Measurements from ENCODE around the gene SCFD2. TPM values are rescaled to one million over a fixed set of nuclear protein-coding genes. Genes with fewer than 3 reads are reported as not detected.
"Not testable (repeated sequence)": the region's sequence is repeated elsewhere in the genome, so short reads cannot be mapped to it uniquely, and the experiment has no call there.

SCFD2 gene
- total RNA-seq, 1 donor from 2014 or later: 7.5 TPM

DNA sequence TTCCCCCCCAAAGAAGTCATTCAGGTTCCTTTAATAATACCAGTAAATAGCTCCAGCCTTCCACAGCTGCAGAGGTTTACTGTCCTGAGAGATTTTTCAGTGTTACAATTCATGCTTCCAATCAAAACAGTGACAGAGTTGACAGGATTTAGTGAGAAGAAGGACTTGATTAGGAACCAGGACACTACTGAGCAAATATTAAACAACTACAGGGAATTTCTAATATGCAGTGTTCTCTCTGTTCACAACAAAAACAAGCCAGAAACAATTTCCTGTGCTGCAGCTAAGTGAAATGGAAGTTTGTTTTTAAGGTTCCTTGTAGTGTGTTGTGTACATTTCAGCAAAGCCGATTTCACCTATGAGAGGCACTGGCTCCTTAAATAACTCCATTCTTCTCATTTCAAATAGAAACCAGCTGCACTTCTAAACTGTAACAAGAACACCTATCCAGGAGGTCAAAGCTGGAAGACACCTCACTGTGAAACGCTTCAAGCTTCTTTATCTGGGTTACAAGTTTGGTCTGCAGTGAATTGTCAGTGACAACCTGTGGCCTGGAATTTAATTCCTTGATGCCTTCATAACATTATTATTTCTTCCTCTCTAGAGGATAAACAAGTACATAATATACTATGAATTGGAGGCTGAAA, 354.5 kb downstream of the SCFD2 start:
- ATAC-seq (peak; percentile 73), DNase-seq (no peak)
- intact Hi-C loops (cut with micrococcal nuclease): loop anchor here (10.0 kb wide), 3 partner anchors 123 to 1213 kb away; partner anchors contain the start of gene PDGFRA

DNA sequence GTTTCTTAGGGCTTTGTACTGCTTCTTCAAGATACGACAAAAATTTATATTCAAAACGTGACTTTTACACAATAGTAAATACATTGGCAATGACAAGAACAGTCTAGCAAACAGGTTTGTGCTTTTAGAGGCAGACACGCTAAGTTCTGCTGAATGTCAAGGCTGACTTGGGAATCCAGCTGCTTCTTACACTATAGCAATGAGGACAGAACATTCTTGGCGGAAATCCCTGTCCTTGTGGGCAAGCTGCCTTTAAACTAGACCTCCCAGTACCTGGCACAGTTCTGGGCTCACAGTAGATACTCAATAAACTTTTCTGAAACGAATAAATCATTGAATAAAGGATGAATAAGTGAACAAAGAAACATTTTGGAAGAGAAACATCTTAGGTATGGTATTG, 355.5 kb downstream of the SCFD2 start:
- DNase-seq: no peak
- peak; percentile 77 for ATAC-seq
- intact Hi-C loops (cut with micrococcal nuclease): loop anchor here (10.0 kb wide), 3 partner anchors 124 to 1214 kb away; partner anchors contain the start of gene PDGFRA

DNA sequence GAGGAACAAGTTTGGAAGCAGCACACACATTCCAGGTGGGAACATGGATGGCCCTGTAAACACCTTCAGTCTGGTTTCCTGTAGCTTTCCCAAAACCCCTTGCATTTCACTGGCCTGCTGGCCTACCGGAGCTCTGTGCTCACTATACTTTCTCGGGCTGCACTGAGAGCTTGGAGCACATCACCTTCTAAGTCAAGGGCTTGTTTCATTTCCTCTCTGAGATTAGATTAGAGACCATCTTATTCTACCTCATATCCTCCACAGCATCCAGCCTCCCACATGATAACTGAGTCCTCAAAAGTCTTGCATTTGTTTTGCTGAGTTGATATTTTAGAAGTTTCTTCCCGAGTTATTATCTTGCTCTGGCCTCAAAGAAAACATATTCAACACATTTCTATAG, 356.0 kb downstream of the SCFD2 start:
- ATAC-seq (no peak), DNase-seq (no peak)
- intact Hi-C loops (cut with micrococcal nuclease): loop anchor here (10.0 kb wide), 3 partner anchors 125 to 1215 kb away; partner anchors contain the start of gene PDGFRA

DNA sequence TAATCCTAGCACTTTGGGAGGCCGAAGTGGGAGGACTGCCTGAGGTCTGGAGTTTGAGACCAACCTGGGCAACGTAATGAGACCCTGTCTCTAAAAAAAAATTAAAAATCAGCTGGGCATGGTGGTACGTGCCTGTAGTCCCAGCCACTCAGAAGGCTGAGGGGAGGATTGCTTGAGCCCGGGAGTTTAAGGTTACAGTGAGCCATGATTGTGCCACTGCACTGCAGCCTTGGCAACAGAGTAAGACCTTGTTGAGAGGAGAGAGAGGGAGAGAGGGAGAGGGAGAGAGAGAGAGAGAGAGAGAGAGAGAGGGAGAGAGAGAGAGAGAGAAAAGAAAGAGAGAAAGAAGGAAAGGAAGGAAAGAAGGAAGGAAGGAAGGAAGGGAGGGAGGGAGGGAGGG, 358.8 kb downstream of the SCFD2 start:
- intact Hi-C loops (cut with micrococcal nuclease): no loop called here
- ATAC-seq: no peak
- DNase-seq: no peak

DNA sequence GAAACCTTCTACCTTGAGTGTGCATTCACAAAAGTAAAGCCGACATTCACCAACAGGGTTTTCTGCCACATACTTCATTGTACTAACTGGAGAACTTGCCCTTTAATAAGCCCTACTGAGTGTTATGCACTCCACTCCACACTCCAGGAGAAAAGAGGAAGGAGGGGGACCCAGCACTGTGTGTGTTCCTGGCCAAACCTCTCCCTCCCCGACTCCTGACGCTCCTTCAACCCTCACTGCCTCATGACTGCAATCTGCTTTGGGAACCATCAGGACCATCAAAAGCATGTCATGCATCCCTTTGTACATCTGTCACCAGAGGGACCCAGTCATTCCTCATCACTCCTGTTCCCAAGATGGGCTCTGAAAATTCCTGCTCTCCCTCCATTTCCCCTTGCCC, 360.1 kb downstream of the SCFD2 start:
- ATAC-seq (peak; percentile 40), DNase-seq (no peak)
- intact Hi-C loops (cut with micrococcal nuclease): no loop called here

DNA sequence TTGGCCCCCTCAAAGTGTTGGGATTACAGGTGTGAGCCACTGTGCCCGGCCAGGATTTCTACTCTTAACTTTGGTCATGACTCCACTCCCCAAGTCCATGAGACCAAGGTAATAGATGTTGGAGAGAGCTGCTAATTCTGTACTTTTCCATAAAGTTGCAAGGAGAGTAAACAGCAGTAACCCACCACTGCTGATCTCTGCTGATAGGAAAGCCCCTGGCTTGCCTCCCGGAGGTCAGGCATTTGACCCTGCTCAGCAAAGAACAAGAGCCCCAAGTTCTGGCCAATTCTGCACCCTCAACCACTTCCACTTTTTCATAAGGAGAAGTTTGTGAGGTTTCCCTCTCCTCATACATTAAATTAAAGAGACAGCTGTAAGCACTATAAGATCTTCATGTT, 360.7 kb downstream of the SCFD2 start:
- DNase-seq (no peak), ATAC-seq (no peak)
- intact Hi-C loops (cut with micrococcal nuclease): no loop called here

DNA sequence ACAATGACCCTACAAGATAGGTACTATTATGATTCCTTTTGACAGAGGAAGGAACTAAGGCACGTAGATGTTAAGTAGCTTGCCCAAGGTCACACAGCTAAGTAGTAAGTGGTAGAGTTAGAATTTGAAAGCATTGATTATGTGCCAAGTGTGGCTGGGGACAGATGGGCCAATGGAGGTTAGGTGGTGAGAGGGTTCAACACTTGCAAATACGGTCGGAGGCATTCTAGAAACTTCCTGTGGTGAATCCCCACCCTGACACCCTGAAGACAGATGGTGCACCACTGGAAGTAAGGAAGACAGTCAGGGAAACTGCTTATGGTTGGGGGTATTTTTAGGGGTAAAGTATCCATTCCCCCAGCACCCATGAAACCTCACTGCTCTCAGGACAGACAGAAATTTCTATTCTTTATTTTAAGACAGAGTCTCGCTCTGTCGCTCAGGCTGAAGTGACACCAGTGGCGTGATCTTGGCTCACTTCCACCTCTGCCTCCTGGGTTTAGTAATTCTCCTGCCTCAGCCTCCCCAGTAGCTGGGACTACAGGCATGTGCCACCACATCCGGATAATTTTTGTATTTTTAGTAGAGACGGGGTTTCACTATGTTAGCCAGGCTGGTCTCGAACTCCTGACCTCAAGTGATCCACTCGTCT, 361.2 kb downstream of the SCFD2 start:
- DNase-seq: no peak
- no peak for ATAC-seq
- intact Hi-C loops (cut with micrococcal nuclease): no loop called here

DNA sequence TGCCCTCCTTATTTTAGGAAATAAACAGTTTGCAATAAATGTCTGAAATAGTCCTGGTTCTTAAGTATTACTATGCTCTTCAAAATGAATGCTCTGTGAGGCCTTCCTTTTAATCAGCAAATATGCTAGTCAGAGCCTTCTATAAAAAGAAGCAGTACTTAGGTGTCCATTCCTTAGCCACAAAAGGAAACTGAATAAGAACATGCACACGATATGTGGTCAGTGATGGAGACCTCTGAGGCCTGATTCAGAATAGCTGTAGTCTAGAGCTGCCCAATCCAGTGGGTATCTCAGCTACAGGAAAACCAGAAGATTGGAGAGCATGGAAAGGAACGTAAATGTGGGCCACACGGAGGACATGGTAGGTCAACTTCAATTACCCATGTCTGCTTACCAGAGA, 361.9 kb downstream of the SCFD2 start:
- no peak for DNase-seq
- peak; percentile 28 for ATAC-seq
- intact Hi-C loops (cut with micrococcal nuclease): no loop called here

DNA sequence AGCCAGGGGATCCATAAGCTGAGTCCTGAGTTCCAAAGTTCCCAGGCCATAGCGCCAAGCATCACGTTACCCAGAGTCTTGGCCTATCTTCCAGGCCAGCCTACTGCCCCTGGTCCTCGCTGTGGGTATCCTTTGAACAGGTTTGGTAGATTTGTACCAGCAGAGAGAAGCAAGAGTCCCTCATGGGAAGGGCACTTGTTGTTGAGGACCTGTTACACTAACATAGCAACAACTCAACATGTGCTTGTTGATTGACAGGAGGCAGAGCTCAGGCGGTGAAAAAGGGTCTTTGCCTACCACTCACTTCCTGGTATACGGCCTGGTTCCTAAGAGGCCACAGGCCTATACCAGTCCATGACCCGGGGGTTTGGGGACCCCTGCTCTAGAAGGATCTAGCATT, 365.3 kb downstream of the SCFD2 start:
- DNase-seq: no peak
- intact Hi-C loops (cut with micrococcal nuclease): no loop called here
- ATAC-seq: no peak

DNA sequence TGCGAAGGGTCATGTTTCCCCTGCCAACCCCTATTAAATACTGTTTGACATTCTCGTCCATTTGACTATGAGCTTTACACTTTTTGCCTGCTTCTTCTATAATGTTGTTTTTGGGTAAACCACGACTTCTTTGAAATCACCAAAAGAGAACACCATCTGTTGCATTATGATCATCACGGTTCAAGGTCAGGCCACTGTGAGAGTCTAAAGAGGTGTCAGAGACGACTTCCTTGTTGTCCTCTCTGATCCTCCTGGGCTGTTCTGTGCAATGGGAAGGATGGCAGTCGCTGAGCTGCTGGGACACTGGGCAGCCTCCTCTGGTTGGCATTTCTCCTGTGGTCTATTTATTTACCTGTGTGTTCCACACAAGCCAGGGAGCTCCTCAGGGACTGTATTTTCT, 366.2 kb downstream of the SCFD2 start:
- intact Hi-C loops (cut with micrococcal nuclease): no loop called here
- no peak for DNase-seq

DNA sequence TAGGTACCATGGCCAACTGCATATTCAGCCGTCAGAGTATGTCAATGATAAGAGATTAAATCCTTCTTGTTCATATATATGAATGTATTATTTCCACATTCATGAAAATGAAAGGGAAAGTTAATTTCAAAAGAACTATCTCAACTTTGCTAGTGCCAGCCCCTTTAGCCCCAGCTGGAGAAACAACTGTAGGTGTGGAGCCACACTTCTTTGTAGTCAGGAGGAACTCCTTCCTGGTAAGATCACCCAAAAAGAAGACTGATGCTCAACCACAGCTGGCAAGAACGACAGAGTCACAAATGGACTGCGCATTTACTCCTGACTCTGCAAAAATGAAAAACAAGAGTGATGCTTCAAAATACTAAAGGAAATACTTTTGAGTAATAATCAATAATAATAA, 367.4 kb downstream of the SCFD2 start:
- DNase-seq (no peak), ATAC-seq (no peak)
- intact Hi-C loops (cut with micrococcal nuclease): no loop called here

More for the DNA sequence above, 366.2 kb downstream of the SCFD2 start:
- ATAC-seq: no peak

DNA sequence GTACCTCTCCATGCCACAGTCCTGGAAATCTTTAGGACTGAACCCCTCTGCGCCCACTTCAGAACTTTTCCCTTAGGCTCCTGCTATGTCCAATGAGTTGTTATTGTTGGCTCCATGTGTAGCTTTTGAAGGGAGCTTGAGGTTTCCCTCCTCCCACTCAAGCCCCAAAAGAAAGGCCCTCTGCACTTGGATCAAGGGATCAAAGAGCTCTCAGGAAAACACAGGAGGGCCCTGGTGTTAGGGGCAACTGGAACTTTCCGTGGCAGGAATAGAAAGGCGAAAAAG, 368.8 kb downstream of the SCFD2 start:
- intact Hi-C loops (cut with micrococcal nuclease): no loop called here
- ATAC-seq (peak; percentile 42), DNase-seq (no peak)

DNA sequence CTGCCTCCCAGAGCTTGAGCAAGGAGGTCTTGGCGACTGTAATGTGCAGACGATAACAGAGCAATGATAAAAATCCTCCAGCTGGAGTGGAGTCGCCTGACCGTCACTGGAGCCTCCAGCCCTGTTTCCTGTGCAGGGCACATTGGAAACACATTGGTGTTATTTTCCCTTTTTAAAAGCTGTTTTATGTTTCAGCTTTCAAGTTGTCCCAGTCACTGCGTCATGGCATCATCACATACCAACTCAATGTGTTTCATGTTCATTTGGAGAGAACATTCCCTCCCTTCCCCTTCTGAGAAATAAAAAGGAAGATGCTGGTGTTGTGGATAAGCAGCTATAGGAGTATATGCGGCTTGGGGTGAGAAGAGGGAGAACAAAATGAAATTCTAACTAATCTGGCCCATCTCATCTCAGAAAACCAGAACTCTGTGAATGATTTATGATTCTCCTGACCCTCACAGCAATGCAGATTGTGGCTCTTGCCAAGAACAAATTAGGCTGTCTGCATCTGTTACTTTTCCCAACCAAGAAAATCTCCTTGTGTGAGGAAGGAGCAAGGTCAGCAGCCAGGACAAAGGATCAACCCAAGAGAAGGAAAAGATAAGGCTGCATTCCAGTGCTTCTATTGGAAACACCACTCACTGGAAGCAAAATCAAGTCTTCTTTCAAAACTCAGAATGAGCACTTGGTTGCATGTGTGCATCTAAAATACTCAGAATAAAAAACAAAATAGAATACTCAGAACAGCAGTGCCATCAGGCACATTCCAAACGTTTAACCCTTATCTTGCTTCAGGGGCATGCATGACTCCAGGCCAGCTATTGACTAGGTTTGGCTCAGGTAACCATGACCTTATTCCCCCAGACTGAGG, 369.4 kb downstream of the SCFD2 start:
- intact Hi-C loops (cut with micrococcal nuclease): no loop called here
- DNase-seq (peak; percentile 46), ATAC-seq (peak; percentile 81)

DNA sequence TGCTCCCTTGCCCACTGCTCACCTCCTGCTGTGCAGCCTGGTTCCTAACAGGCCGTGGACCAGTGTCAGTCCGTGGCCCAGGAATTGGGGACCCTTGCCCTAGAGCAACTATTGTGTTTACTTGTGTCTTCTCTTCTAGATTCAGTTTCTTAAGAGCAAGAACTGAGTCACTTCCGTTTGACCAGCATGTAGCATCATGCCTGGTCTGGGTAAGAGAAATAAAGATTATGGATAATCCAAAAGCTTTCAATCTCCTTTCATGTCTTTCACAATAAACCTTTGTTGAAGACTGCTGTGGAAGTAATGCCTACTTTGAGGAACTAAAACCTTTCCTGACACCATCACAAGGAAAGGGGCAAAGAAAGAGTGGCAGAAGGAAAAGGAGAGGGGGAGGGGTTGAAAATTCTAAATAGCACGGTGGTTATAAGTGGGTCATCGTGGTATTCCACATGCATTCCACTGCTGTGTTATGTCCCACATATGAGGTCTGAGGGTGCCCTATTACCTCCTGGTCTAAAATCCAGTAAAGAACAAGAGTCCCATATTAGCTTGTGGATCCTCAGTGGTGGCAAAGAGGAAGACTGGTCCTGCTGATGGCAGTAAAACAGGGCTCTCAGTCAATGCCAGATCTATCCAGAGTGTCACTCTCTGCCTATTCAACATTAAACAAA, 370.4 kb downstream of the SCFD2 start:
- intact Hi-C loops (cut with micrococcal nuclease): no loop called here
- no peak for DNase-seq
- no peak for ATAC-seq

DNA sequence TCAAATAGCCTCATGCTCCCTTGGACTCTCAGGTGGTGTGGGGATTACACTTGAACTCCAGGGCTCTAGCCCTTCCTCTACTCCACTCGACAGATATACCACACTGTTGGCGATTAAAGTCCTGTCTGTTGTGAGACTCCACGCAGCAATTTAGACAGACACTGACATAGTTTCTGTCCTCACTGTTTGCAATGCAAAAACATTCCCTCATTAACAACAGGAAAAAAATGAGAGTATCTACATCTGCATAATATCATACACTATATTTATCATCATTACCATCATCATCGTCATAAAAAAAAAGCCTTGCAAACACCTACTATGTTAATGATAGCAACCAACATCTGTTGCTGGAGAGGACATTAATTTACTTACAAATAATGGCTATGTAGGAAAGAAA, 371.3 kb downstream of the SCFD2 start:
- no peak for ATAC-seq
- intact Hi-C loops (cut with micrococcal nuclease): no loop called here
- DNase-seq: no peak

DNA sequence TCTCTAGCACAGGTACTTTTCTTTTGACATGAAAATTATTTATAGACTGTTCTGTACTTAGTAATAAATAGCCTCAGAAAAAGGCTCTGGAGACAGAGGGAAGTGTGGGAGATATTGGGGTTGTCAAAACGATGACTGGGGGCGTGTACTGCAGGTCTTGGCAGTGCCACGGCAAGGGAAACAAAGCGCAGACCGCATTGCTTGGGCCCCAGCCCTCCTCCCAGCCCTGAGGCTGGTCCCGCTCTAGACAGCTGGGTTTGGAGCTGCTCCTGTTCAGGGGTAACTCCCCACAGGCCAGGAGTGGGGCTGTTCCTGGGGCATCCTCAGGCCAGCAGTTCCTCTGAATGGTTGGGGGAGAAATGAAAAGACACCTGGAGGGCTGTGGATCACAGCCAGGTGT, 372.1 kb downstream of the SCFD2 start:
- intact Hi-C loops (cut with micrococcal nuclease): no loop called here
- DNase-seq: no peak
- peak; percentile 39 for ATAC-seq

DNA sequence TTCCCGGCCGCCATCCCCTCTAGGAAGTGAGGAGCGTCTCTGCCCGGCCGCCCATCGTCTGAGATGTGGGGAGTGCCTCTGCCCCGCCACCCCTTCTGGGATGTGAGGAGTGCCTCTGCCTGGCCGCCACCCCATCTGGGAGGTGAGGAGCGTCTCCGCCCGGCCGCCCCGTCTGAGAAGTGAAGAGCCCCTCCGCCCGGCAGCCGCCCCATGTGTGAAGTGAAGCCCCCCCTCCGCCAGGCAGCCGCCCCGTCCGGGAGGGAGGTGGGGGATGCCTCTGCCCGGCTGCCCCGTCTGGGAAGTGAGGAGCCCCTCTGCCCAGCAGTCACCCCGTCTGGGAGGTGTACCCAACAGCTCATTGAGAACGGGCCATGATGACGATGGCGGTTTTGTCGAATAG, 373.3 kb downstream of the SCFD2 start:
- DNase-seq; intact Hi-C loops (cut with micrococcal nuclease); ATAC-seq: not testable (repeated sequence)

DNA sequence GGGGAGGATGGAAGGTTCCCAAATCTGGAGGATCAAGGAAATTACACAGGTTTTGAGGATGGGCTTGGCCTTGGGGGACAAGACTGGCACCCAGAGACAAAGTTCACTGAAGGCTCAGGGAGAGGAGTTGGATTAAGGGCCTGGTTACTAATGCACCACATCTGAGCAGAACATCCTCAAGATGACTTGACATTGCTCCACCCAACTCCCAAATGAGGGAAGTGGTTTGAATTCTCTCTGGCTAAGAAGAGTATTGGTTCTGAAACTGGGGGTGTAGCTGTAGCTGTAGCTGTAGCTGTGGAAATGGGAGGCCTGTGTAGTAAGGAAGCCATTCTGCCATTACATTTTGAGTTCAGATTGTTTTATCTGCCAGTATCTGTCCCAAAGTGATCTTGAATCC, 374.4 kb downstream of the SCFD2 start:
- intact Hi-C loops (cut with micrococcal nuclease): no loop called here
- ATAC-seq (no peak), DNase-seq (no peak)

DNA sequence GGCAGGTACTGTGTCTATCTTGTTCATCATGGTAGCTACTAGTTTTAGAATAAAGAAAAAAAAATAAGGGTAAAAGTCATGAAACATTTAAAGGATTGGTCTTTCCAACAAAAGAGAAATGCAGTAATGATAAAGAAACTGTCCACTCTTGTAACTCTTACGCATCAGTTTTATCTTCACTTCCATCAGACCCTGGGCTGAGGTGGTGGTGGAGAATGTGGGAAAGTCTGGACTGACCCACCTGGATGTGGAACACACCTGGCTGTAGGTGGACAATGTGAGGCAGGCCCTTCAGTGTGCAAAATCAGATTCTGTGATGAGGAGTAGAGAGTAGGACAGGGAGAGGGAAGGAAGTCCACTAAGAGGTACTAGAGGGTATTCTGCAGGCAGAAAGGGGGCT, 375.2 kb downstream of the SCFD2 start:
- no peak for ATAC-seq
- intact Hi-C loops (cut with micrococcal nuclease): no loop called here
- DNase-seq: no peak

DNA sequence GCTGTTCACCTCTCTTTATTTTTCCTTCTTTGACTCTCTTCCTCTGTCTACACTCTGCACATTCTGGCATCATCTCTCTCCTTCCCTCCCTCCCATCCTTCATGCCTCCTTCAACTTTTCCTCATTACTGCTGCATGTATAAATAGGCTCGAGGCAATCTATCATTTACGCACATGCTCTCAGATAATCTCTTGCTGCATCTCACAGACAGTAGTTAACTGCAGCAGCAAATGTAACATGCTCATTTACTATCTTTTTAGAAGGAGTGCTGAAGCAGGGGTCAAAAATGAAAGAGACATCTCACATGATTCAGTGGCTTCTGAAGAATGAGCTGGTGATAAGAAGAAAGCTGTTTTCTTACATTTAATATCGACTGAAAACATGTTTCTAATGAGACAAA, 376.0 kb downstream of the SCFD2 start:
- intact Hi-C loops (cut with micrococcal nuclease): loop anchor here (10.0 kb wide), 2 partner anchors 75 to 275 kb away; no protein-coding TSS in a partner anchor
- no peak for ATAC-seq
- no peak for DNase-seq
